Articular chondrocyte of knee joint (primary cell): Measurements from ENCODE around the gene KLF11. TPM values are rescaled to one million over a fixed set of nuclear protein-coding genes. Genes with fewer than 3 reads are reported as not detected.

Experiments
- small RNA-seq: library from RNA; depleted of rRNA; stranded (forward); fragments of <200 nt; gene quantifications from one replicate; pipeline ENCODE3, GENCODE V24; 2012
- total RNA-seq: library from RNA; depleted of rRNA; stranded (reverse); fragments of >200 nt; gene quantifications from 2 replicates; pipeline ENCODE4 v1.2.3, GENCODE V29; 2012

The KLF11 gene
- total RNA-seq: 5.4 and 7.7 TPM in 2 replicates

DNA sequence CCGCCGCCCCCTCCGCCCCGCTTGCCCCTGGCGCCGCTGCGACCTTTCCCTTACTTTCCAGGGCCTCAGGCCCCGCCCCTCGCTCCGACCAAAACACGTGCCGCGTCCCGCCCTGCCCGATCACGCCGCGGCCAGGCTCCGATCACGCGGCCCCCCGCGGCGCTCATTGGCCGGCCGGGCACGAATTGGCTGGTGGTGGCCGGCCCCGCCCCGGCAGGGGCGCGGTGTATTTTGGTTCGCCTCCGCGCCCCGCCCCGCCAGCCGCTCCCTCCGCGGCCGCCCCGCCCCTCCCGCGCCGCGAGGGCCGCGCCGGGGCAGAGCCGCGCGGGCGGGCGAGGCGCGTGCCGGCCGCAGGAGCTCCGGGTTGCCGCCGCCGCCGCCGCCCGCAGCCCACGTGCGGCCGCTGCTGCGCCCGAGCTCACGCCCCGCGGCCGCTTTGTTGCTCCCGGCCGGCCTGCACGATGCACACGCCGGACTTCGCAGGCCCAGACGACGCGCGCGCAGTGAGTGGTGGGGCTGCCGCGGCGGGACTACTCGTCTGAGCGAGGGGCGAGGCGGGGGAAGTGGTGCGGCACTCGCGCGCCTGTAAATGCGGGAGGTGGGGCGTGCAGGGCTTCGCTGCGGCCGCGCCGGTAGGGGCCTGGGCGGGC, at the start of gene KLF11:
Gene KLF11, plus strand, starts transcription at position 295 of the 650 bp plus-strand sequence. Its CDS starts 167 bp downstream, at position 462.

DNA sequence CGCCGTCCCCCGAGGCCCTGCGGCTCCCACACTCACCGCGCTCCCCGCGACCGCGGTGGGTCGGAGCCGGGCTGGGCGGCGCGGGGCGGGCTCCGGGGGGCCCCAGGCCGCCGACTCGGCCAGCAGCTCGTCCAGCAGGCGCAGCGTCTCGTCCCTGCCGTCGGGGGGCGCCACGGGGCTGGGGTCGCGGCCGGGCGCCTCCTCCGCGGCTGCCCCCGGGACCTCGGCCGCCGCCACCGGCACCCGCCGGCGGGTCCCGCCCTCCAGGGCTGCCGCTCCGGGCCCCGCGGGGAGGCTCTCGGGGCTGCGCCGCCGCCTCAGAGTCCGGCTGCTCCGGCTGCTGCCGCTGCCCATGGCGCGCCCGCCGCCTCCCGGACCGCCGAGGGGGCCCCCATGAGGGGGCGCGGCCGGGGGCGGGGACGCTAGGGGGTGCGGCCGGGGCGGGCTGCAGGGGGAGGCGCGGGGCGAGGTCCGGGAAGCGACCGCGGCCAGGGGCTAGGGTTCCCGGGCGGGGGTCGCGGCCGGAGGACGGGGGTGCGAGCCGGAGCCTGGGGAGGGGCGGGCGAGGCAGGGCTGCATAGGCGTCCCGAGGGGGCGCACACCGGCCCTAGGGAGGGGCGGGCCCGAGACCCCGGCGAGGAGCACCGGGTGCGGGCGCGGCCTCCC, 36.7 kb downstream of the KLF11 start, which contains the start of gene CYS1:
Gene CYS1, minus strand, starts transcription at position 542 of the 666 bp plus-strand sequence. Its CDS starts 188 bp downstream, at position 354.

Small RNA genes lying within 50 kb of the gene (small RNA-seq; reads per million reads assigned to genes)
- gene RF00568: not detected

Other genes with a start within 250 kb of the KLF11 start
- gene TAF1B, start 200.1 kb upstream of the KLF11 start, total RNA-seq: 35.2 and 41.7 TPM in 2 replicates
- gene GRHL1, start 91.9 kb upstream of the KLF11 start, total RNA-seq: 0.54 and 0.78 TPM in 2 replicates
- gene CYS1, start 36.9 kb downstream of the KLF11 start, total RNA-seq: 5.0 and 8.3 TPM in 2 replicates
- gene RRM2, start 79.2 kb downstream of the KLF11 start, total RNA-seq: 20.0 and 32.1 TPM in 2 replicates